Activated CD8-positive, alpha-beta memory T cell treated with anti-CD3 and anti-CD28 coated beads, Interleukin-2, amount 50 U/mL, for 4 hours (primary cell): Measurements from ENCODE around the gene CMTM5.

ENCODE experiments used
- DNase-seq: peaks from one replicate; pipeline ENCODE4 v3.0.0-alpha.2; 2020

The CMTM5 gene

DNA sequence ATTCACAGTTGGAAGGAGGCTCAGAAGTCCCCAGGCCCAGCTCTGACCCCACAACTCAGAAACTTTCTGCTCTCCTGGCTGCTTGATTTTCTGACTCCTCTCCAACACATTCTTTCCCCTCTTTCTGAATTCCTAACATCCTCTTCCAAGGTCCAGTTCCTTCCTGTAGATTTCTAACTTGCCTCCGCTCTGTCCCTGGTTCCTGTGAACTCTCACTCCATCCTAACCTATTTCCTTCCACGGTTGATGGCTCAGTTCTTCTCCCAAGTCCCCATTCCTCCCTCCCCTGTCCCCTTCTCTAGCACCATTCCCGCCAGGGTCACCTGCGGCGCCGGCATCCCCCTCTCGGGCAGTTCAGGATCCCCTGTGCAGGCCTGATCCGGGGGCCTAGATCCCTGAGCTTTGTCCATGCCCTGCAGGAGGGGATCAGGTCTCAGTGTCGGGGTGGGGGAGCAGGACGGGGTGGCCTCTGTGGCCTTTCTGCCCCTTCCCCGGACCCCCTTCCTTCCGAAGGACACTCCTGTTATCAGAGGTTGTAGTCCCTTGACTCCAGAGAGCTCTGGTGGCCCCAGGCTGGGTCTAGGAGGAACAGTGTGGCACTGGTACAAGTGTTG, 18.2 kb upstream of the CMTM5 start:
- no peak for DNase-seq

- DNase-seq, result no peak
Measured at GRCh38 chr14:23359167-23359626, 17.6 kb upstream of the CMTM5 start.

DNA sequence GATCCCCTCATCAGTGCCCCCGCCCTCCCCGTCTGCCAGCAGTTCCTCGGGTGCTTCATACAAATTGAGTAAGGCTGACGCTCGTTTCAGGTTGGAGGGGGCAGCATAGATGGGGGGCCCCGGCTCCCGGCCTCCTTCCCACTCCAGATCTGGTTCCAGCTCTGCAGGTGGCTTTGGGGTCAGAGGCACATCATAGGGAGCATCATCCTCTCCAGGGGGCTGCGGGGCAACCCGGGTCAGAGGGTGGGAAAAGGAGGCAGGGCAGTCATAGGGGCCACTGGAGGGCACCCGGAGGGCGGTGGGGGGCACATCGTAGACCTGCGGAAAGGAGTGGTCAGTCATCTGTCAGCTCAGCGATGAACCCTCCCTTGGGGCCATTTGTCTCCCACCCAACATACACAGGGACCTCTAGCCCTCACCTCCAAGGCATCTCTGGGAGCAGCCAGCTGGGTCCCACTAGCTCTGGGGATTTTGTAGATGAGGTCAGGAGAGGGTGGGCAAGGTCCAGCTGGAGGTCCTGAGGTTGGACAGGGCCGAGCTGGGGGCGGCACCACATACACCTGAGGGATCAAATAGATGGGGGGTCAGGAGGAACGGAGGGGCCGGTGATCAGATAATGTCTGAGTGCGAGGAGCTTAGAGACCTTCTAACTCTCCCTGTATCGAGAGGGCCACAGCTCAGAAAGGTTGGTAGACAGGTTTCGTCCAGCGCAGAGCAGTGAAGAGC, 17.0 kb upstream of the CMTM5 start:
- no peak for DNase-seq

GRCh38 chr14:23360496-23360895, 16.4 kb upstream of the CMTM5 start:
- DNase-seq, result no peak

GRCh38 chr14:23361320-23361719, 15.5 kb upstream of the CMTM5 start:
- DNase-seq, result no peak

- DNase-seq, result no peak
Measured at GRCh38 chr14:23361763-23362162, 15.1 kb upstream of the CMTM5 start.

DNA sequence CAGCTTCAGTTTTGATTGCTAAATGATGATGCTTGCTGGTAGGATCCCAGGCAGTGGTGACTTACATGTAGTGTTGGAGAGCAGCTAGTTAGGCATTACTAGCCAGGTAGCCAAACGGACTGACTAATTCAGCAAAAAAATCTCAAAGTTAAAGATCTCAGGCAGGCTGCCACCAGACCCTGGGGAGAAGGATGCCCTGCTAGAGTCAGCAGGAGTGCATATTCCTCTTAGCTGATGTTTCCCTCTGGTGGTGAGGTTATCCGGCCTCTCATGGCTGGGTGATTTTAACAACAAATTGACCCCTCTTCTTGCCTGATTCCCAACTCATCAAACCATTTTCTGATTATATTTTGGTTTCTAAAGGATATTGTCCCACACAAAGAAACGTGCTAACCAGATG, 14.6 kb upstream of the CMTM5 start:
- DNase-seq, result no peak

GRCh38 chr14:23364164-23365035, 12.4 kb upstream of the CMTM5 start:
- no peak for DNase-seq

DNA sequence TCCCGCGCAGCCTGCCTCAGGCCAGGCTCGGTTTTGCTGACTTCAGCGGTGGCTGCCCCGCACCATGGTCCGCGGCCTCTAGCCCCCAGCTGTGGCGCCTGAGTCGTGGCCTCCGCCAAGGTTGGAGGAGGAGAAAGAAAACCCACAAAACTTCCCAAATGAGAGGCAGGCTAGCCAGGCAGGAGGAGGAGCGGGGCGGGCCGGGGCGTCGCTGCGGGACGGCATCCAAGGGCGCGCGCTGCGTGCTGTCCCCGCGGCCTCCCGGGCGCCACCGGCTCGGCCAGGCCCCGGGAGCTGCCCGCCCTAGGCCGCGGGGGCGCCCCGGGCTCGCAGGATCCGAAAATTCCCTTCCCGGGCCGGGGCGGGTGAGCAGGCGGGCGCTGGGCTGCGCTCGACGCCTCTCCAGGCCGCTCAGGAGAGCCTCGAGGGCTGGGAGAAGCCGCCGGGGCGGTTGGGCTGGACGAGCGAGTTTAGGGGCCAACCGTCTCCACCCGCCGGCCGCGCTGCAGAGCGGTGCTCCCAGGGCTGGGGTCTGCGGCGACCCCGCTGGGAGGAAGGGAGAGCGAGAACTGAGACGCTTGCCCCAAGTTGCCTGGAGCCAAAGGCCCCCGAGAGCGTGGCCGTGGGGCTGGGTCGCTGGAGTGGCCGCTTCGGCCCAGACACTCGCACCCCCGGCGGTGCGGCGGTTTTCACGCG, 11.7 kb upstream of the CMTM5 start, which contains the start of gene EFS:
TSS of gene EFS (minus strand) at position 137 of the 696 bp plus-strand sequence. CDS start 147 bp downstream, outside the sequence.
- DNase-seq, result no peak

DNA sequence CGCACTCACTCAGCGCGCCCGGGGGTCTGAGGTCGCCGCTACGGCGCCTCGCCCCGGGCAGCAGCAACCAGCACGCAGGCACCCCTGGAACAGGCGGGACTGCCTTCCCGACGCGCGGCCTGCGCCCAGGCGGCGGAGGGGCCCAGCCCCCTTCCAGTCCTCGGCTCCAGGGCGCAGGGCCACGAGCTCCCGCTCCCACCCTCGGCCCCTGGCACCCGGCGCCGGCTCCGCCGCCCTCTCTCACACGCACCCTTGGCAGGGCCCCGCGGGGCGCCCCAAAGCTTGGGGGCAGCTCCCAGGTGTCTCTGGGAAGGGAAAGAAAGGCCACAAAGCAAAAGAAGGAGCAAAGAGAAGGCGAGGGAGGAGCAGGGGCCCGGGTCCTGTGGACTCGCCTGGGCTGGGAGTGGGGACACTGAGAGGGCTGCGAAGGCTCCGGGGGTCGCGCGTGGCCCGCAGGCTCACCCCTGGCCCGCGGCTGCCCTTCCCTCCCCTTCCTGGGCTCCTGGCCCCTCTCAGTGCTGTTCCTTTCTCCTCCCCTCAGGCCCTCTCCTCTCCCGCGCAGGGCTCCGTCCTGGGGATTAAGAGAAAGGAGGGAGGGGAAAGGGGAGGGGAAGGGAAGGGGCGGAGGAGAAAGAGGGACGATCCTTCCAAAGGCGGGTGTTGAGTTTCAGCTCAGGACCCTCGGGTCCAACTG, 11.0 kb upstream of the CMTM5 start:
- DNase-seq, result no peak

DNA sequence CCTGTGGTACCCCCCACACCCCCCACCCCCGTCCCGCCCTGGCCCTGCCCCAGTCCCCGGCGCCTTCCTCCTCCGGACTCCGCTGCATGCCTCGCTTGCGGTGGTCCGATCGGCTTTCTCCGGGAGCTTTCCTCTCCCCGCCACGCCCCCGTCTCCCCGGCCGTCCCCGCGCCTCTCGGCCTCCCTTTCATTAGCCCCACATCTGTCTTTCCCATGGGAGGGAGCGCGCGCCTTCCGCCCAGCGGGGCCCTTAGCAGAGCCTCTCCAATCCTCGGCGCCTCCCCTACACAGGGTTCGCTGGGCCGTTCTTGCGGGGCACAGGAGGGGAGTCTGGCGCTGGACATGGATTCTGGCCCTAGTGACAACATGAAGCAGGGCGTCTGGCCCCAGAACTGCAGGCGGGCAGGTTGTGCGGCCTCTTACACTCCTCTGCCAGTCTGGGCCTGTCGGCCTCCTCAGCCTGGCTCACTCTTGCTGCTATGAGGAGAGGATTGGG, 10.4 kb upstream of the CMTM5 start:
- DNase-seq, result no peak

GRCh38 chr14:23370221-23370620, 6.6 kb upstream of the CMTM5 start:
- no peak for DNase-seq

DNA sequence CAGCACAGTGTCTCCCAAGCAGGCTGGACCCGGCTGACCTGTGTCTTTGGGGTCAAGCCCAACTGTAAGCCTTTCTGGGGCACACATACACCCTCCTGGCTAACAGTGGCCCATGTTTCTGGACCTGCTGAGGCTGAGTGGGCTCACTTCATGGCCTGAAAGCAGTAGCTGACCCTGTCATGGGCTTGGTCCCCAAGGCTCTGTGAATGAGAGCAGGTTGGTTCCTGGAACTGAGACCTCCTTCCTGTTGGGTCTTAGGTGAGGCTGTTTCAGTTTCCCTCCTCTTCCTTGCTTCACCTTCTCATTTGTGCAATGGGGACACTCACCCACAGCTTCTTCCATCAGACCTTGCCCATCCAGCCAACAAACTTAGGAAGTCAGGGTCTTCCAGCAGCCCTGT, 5.0 kb upstream of the CMTM5 start:
- DNase-seq, result no peak

GRCh38 chr14:23372509-23372908, 4.3 kb upstream of the CMTM5 start, which contains the start of gene IL25:
Gene IL25 (plus strand): TSS chr14:23372809.
- DNase-seq, result no peak

DNA sequence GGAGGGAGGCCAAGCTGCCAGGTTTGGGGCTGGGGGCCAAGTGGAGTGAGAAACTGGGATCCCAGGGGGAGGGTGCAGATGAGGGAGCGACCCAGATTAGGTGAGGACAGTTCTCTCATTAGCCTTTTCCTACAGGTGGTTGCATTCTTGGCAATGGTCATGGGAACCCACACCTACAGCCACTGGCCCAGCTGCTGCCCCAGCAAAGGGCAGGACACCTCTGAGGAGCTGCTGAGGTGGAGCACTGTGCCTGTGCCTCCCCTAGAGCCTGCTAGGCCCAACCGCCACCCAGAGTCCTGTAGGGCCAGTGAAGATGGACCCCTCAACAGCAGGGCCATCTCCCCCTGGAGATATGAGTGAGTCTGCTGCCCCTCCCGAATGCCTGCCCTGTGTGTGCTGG, 3.8 kb upstream of the CMTM5 start:
- DNase-seq, result no peak

- DNase-seq, result no peak
Measured at GRCh38 chr14:23375527-23376251, 1.2 kb upstream of the CMTM5 start.

DNA sequence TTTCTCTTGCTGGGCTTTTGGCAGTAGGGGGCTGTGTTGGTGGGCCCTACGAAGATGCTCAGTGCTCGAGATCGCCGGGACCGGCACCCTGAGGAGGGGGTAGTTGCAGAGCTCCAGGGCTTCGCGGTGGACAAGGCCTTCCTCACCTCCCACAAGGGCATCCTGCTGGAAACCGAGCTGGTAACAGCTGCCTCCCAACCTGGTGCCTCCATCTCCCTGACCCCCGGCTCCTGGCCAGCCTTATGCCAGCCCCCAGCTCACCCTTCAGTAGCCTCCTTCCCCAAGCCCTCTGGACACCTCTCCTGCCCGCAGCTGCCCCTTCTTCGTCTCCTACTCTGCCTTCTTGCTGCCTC, 328 bp downstream of the CMTM5 start:
- DNase-seq, result no peak

- DNase-seq, result no peak
Measured at GRCh38 chr14:23377573-23378563, 1.0 kb downstream of the CMTM5 start.

DNA sequence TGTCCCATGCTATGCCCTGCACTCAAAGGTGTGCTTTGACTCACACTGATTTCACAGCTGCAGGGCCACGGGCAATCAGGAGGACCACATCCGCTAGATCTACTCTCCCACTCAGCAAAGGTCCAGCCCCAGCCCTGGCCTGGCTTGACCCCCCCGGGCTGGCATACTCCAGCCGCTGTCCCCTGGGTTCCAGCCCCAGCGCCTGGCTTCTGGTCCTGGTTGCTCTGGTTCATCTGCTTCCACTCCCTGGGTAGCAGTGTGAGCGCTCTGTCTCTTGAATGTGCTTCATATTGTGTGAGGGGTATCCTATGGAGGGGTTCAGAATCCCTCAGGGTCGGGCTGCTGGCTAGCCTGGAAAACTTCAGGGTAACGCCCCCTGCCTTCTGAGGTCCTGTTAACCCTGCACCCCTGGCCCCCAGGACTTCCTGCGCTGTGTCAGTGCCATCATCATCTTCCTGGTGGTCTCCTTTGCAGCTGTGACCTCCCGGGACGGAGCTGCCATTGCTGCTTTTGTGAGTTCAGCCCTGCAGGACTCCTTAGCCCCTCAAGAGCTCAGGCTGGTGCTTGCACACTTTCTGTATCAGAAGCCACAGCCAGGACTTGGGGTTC, 1.9 kb downstream of the CMTM5 start:
- no peak for DNase-seq
